RWPE2 (cell line): Measurements from ENCODE around the gene VWCE.
"Not testable (repeated sequence)": the region's sequence is repeated elsewhere in the genome, so short reads cannot be mapped to it uniquely, and the experiment has no call there.

Experiments
- ATAC-seq: fragments of 200-7000 bp; cut with Tn5 transposase; 3 replicates; pipeline ENCODE4 v1.9.1; 2021; ENCODE audit warnings: low read depth
- DNase-seq: peaks from one replicate; pipeline ENCODE4 v3.0.0-alpha.2; 2020; ENCODE audit warnings: low spot score
- H3K27ac ChIP-seq: fragments of 450-650 bp; 2 replicates; pipeline ENCODE4 v1.5.1; 2017; ENCODE audit warnings: mild to moderate bottlenecking; ENCODE audit not compliant: poor library complexity, severe bottlenecking
- H3K27me3 ChIP-seq: fragments of 250-450 bp; sonication (Bioruptor Pico); 2 replicates; pipeline ENCODE4 v1.5.1; 2021; ENCODE audit warnings: mild to moderate bottlenecking, moderate library complexity; ENCODE audit not compliant: insufficient read depth, poor library complexity, severe bottlenecking
- H3K36me3 ChIP-seq: fragments of 250-450 bp; sonication (Bioruptor Pico); 2 replicates; pipeline ENCODE4 v1.5.1; 2020; ENCODE audit warnings: low read depth, mild to moderate bottlenecking, moderate library complexity
- H3K4me1 ChIP-seq: fragments of 250-450 bp; sonication (Bioruptor Pico); 2 replicates; pipeline ENCODE4 v1.5.1; 2021; ENCODE audit warnings: mild to moderate bottlenecking, moderate library complexity; ENCODE audit not compliant: insufficient read depth, poor library complexity, severe bottlenecking
- H3K4me3 ChIP-seq: fragments of 250-450 bp; sonication (Bioruptor Pico); 2 replicates; pipeline ENCODE4 v1.5.1; 2021; ENCODE audit warnings: mild to moderate bottlenecking, moderate library complexity; ENCODE audit not compliant: severe bottlenecking
- H3K9me3 ChIP-seq: fragments of 250-450 bp; sonication (Bioruptor Pico); 2 replicates; pipeline ENCODE4 v1.5.1; 2021; ENCODE audit warnings: mild to moderate bottlenecking, moderate library complexity; ENCODE audit not compliant: severe bottlenecking

The VWCE gene

GRCh38 chr11:61222692-61223091, 72.4 kb downstream of the VWCE start:
- H3K27me3 ChIP-seq, H3K36me3 ChIP-seq, H3K4me3 ChIP-seq, H3K9me3 ChIP-seq, DNase-seq, H3K4me1 ChIP-seq, H3K27ac ChIP-seq, ATAC-seq: not testable (repeated sequence)

GRCh38 chr11:61222047-61222446, 73.1 kb downstream of the VWCE start, which contains the start of gene PGA4:
Gene PGA4 (plus strand): TSS chr11:61222347. CDS start chr11:61222401, 54 bp downstream.
- not testable (repeated sequence) for H3K36me3 ChIP-seq, H3K27ac ChIP-seq, ATAC-seq, H3K9me3 ChIP-seq, H3K4me1 ChIP-seq, H3K4me3 ChIP-seq, H3K27me3 ChIP-seq, DNase-seq

GRCh38 chr11:61219016-61219415, 76.1 kb downstream of the VWCE start:
- H3K4me3 ChIP-seq, H3K27ac ChIP-seq, H3K36me3 ChIP-seq, DNase-seq, ATAC-seq, H3K27me3 ChIP-seq, H3K4me1 ChIP-seq, H3K9me3 ChIP-seq: not testable (repeated sequence)

- H3K36me3 ChIP-seq, H3K4me3 ChIP-seq, DNase-seq, ATAC-seq, H3K27me3 ChIP-seq, H3K27ac ChIP-seq, H3K4me1 ChIP-seq, H3K9me3 ChIP-seq: not testable (repeated sequence)
Observed at GRCh38 chr11:61218306-61218705, 76.8 kb downstream of the VWCE start.

- not testable (repeated sequence) for H3K27me3 ChIP-seq, H3K4me1 ChIP-seq, ATAC-seq, H3K9me3 ChIP-seq, H3K27ac ChIP-seq, H3K36me3 ChIP-seq, H3K4me3 ChIP-seq, DNase-seq
Observed at GRCh38 chr11:61213711-61214324, 81.3 kb downstream of the VWCE start.

GRCh38 chr11:61212202-61212601, 82.9 kb downstream of the VWCE start:
- not testable (repeated sequence) for H3K27me3 ChIP-seq, H3K9me3 ChIP-seq, H3K36me3 ChIP-seq, H3K4me3 ChIP-seq, DNase-seq, ATAC-seq, H3K4me1 ChIP-seq, H3K27ac ChIP-seq

GRCh38 chr11:61211327-61211952, 83.7 kb downstream of the VWCE start:
- H3K4me3 ChIP-seq, result not testable (repeated sequence)

GRCh38 chr11:61210629-61211028, 84.5 kb downstream of the VWCE start:
- H3K4me3 ChIP-seq, H3K27ac ChIP-seq, H3K36me3 ChIP-seq, H3K27me3 ChIP-seq, ATAC-seq, DNase-seq, H3K9me3 ChIP-seq, H3K4me1 ChIP-seq: not testable (repeated sequence)

More at GRCh38 chr11:61211327-61211952, 83.7 kb downstream of the VWCE start:
- H3K9me3 ChIP-seq, H3K27ac ChIP-seq, DNase-seq, H3K36me3 ChIP-seq, H3K27me3 ChIP-seq, ATAC-seq, H3K4me1 ChIP-seq: not testable (repeated sequence)
